Measurements from ENCODE around the gene BCL10. TPM values are rescaled to one million over a fixed set of nuclear protein-coding genes. Genes with fewer than 3 reads are reported as not detected.

The BCL10 gene
- total RNA-seq, 1 donor from 2014 or later: 36.4 TPM

- peak overlapping the region; percentile 78 for H3K9ac ChIP-seq (ENCODE audit: low read length)
- no peak overlapping the region for H3K4me3 Mint-ChIP-seq (ENCODE audit: unreplicated experiment)
- H3K4me3 ChIP-seq (ENCODE audit: insufficient read depth, low read depth, low read length): peak overlapping the region; percentile 9
- H3K27ac Mint-ChIP-seq (ENCODE audit: unreplicated experiment): peak overlapping the region; percentile 88
- H3K79me2 ChIP-seq (ENCODE audit: insufficient read depth, low read length): no peaks in the 10 kb centered on the region
- H3K9me3 ChIP-seq (ENCODE audit: insufficient read depth, low read depth, low read length): no peaks in the 10 kb centered on the region
- H4K20me1 ChIP-seq (ENCODE audit: insufficient read depth, low read length): no peaks in the 10 kb centered on the region
- H3K27me3 ChIP-seq (ENCODE audit: insufficient read depth, low read length): no peaks in the 10 kb centered on the region
- H3K27ac ChIP-seq (ENCODE audit: low read depth, low read length): peak overlapping the region; percentile 93
- H3K4me2 ChIP-seq (ENCODE audit: low read length): peak overlapping the region; percentile 75
- peaks cover 60% of the 10 kb centered on the region for H3K4me1 Mint-ChIP-seq (ENCODE audit: low read depth, unreplicated experiment)
- FAIRE-seq (peak; percentile 93), DNase-seq (ENCODE audit: low read depth) (peak; percentile 58)
- H3K36me3 ChIP-seq (ENCODE audit: insufficient read depth, low read length): peaks cover 4% of the 10 kb centered on the region
- peaks cover 16% of the 10 kb centered on the region for H3K36me3 Mint-ChIP-seq (ENCODE audit: low read depth, unreplicated experiment)
- no peaks in the 10 kb centered on the region for H3K27me3 Mint-ChIP-seq (ENCODE audit: low read depth, unreplicated experiment)
- H3K4me1 ChIP-seq (ENCODE audit: insufficient read depth, low read length): peaks cover 62% of the 10 kb centered on the region
- H3K9me3 Mint-ChIP-seq (ENCODE audit: unreplicated experiment): no peaks in the 10 kb centered on the region
- no peak for TF ChIP-seq EZH2 (IDR thresholded peaks at IDR 0.05; ENCODE audit: insufficient read depth, low read length)
- TF ChIP-seq CTCF (IDR thresholded peaks at IDR 0.05; ENCODE audit: insufficient read depth, low read depth, low read length): no peak
- H2AFZ ChIP-seq (ENCODE audit: low read depth, low read length): no peak overlapping the region
Observed at GRCh38 chr1:85320371-85321131, 44.1 kb upstream of the BCL10 start.

DNA sequence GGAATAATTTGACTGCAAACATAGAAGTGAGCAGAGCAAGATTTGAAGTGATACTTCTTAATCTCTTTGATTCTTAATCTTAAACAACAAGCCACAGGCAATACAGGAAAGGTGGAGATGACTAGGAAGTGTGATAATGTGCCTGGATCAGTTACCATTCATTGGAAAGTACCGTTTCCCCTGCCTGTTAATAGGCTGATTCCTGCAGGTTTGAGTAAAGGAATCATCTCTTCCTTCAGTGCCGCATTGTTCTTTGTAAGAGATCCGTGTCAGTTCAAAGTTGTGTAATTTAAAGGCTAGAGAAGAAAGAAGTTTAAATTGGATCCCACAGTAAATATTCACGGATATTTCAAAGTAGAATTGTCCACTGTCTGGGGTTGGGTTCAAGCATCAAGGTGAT, 43.5 kb upstream of the BCL10 start:
- DNase-seq (ENCODE audit: low read depth): no peak
- H3K79me2 ChIP-seq (ENCODE audit: insufficient read depth, low read length): no peaks in the 10 kb centered on the region
- Mint-ChIP-seq H3K36me3 (ENCODE audit: low read depth, unreplicated experiment) (peaks cover 16% of the 10 kb centered on the region), H3K9me3 (ENCODE audit: unreplicated experiment) (no peaks in the 10 kb centered on the region), H3K27ac (ENCODE audit: unreplicated experiment) (peak overlapping the region; percentile 88), H3K27me3 (ENCODE audit: low read depth, unreplicated experiment) (no peaks in the 10 kb centered on the region), H3K4me3 (ENCODE audit: unreplicated experiment) (no peak overlapping the region), H3K4me1 (ENCODE audit: low read depth, unreplicated experiment) (peaks cover 62% of the 10 kb centered on the region)
- peak overlapping the region; percentile 75 for H3K4me2 ChIP-seq (ENCODE audit: low read length)
- H3K27ac ChIP-seq (ENCODE audit: low read depth, low read length): peak overlapping the region; percentile 93
- H3K9me3 ChIP-seq (ENCODE audit: insufficient read depth, low read depth, low read length): no peaks in the 10 kb centered on the region
- no peak for FAIRE-seq
- TF ChIP-seq EZH2 (IDR thresholded peaks at IDR 0.05; ENCODE audit: insufficient read depth, low read length) (no peak), CTCF (IDR thresholded peaks at IDR 0.05; ENCODE audit: insufficient read depth, low read depth, low read length) (no peak)
- peak overlapping the region; percentile 78 for H3K9ac ChIP-seq (ENCODE audit: low read length)
- no peak overlapping the region for H3K4me3 ChIP-seq (ENCODE audit: insufficient read depth, low read depth, low read length)
- H3K4me1 ChIP-seq (ENCODE audit: insufficient read depth, low read length): peaks cover 64% of the 10 kb centered on the region
- H3K27me3 ChIP-seq (ENCODE audit: insufficient read depth, low read length): no peaks in the 10 kb centered on the region
- no peaks in the 10 kb centered on the region for H4K20me1 ChIP-seq (ENCODE audit: insufficient read depth, low read length)
- peaks cover 4% of the 10 kb centered on the region for H3K36me3 ChIP-seq (ENCODE audit: insufficient read depth, low read length)
- no peak overlapping the region for H2AFZ ChIP-seq (ENCODE audit: low read depth, low read length)

DNA sequence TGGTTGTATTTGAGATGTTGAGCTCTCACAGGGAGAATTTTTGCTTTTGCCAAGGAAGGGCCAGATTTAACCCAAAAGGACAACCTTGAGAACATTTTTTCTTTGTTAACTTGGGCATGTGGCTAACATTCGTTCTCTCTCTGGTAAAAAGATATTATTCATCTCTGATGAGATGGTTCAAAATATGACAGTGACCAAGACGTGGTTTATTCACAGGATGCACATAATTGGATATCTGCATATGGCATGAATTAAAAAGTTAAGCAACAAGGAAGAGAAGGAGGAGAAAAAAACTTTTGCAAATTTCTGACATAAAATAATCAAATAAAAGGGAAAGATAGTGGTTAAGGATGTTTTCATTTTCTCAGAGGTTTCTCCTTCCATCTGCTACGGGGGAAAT, 43.1 kb upstream of the BCL10 start:
- Histone ChIP-seq H3K79me2 (ENCODE audit: insufficient read depth, low read length) (no peaks in the 10 kb centered on the region), H4K20me1 (ENCODE audit: insufficient read depth, low read length) (no peaks in the 10 kb centered on the region), H3K27me3 (ENCODE audit: insufficient read depth, low read length) (no peaks in the 10 kb centered on the region), H3K27ac (ENCODE audit: low read depth, low read length) (peak overlapping the region; percentile 93), H3K4me3 (ENCODE audit: insufficient read depth, low read depth, low read length) (no peak overlapping the region), H3K36me3 (ENCODE audit: insufficient read depth, low read length) (peaks cover 4% of the 10 kb centered on the region), H3K9ac (ENCODE audit: low read length) (peak overlapping the region; percentile 78), H2AFZ (ENCODE audit: low read depth, low read length) (no peak overlapping the region), H3K4me1 (ENCODE audit: insufficient read depth, low read length) (peaks cover 64% of the 10 kb centered on the region), H3K9me3 (ENCODE audit: insufficient read depth, low read depth, low read length) (no peaks in the 10 kb centered on the region), H3K4me2 (ENCODE audit: low read length) (peak overlapping the region; percentile 75)
- H3K9me3 Mint-ChIP-seq (ENCODE audit: unreplicated experiment): no peaks in the 10 kb centered on the region
- H3K4me3 Mint-ChIP-seq (ENCODE audit: unreplicated experiment): no peak overlapping the region
- no peaks in the 10 kb centered on the region for H3K27me3 Mint-ChIP-seq (ENCODE audit: low read depth, unreplicated experiment)
- H3K36me3 Mint-ChIP-seq (ENCODE audit: low read depth, unreplicated experiment): peaks cover 16% of the 10 kb centered on the region
- no peak for TF ChIP-seq CTCF (IDR thresholded peaks at IDR 0.05; ENCODE audit: insufficient read depth, low read depth, low read length)
- TF ChIP-seq EZH2 (IDR thresholded peaks at IDR 0.05; ENCODE audit: insufficient read depth, low read length): no peak
- no peak overlapping the region for H3K27ac Mint-ChIP-seq (ENCODE audit: unreplicated experiment)
- peaks cover 62% of the 10 kb centered on the region for H3K4me1 Mint-ChIP-seq (ENCODE audit: low read depth, unreplicated experiment)
- FAIRE-seq (peak; percentile 76), DNase-seq (ENCODE audit: low read depth) (no peak)

All from astrocyte (in vitro differentiated cells and primary cell).